HepG2 (cell line): ENCODE results near the gene GNA12. TPM values are rescaled to one million over a fixed set of nuclear protein-coding genes. Genes with fewer than 3 reads are reported as not detected.

Source experiments
- ATAC-seq: fragments of 200-7000 bp; cut with Tn5 transposase; 3 replicates; pipeline ENCODE4 v1.9.1; 2020; ENCODE audit warnings: mild to moderate bottlenecking, moderate library complexity
- BruUV-seq: library from RNA; stranded (reverse); fragments of 400-500 nt; replicated peaks from 2 replicates; lab custom pipeline; 2021; lab: Mats Ljungman, UMichigan
- CTCF ChIA-PET: fragments of 300-600 bp; formaldehyde crosslinking; extraction: SDS; loops from one replicate; lab custom pipeline; 2021; ENCODE audit warnings: low total read pairs, inconsistent platforms, low intra/inter-chr PET ratio; lab: Yijun Ruan, JAX
- POLR2A ChIA-PET: fragments of 350-600 bp; sonication (Branson Sonifier 250); formaldehyde crosslinking; loops from one replicate; lab custom pipeline; 2020; ENCODE audit warnings: antibody characterized with exemption, inconsistent platforms; lab: Yijun Ruan, JAX
- DNase-seq: peaks from one replicate; pipeline ENCODE4 v3.0.0-alpha.2; 2015; ENCODE audit warnings: low spot score
- FAIRE-seq: peaks from 3 replicates; lab custom pipeline; 2011; peaks lifted over from hg19 to GRCh38; lab: Jason Lieb, UNC
- H2AFZ ChIP-seq: one replicate; pipeline ENCODE4 v1.6.1; 2011; ENCODE audit warnings: low read length, inconsistent platforms
- H3K27ac ChIP-seq: fragments of 300-600 bp; 3 replicates; pipeline ENCODE4 v1.8.0; 2011; ENCODE audit warnings: mixed run types, mild to moderate bottlenecking, mixed read lengths, low read length, inconsistent platforms; ENCODE audit not compliant: insufficient read depth; ENCODE audit errors: extremely low read length
- H3K27me3 ChIP-seq, 2 experiments: fragments of 200-600 bp in 1 of 2; 2 replicates in 1 of 2; 3 replicates in 1 of 2; pipeline versions ENCODE4 v1.6.0 to v1.8.0; 2011; ENCODE audit warnings: low read length in 2 of 2, mild to moderate bottlenecking in 2 of 2, moderate library complexity in 2 of 2, inconsistent platforms in 1 of 2; ENCODE audit not compliant: insufficient read depth in 2 of 2, control insufficient read depth in 1 of 2
- H3K36me3 ChIP-seq, 2 experiments: fragments of 200-600 bp in 1 of 2; replicated peaks in 1 of 2; 2 replicates in 1 of 2; 3 replicates in 1 of 2; pipeline versions ENCODE4 v1.5.1 to v1.8.0; 2011; ENCODE audit warnings: low read length in 2 of 2, inconsistent platforms in 1 of 2; ENCODE audit not compliant: insufficient read depth in 2 of 2, control insufficient read depth in 1 of 2
- H3K4me1 ChIP-seq: 2 replicates; pipeline ENCODE4 v1.5.1; 2012; ENCODE audit warnings: low read length, inconsistent platforms; ENCODE audit not compliant: insufficient read depth
- H3K4me2 ChIP-seq: 2 replicates; pipeline ENCODE4 v1.6.0; 2011; ENCODE audit warnings: low read depth, low read length, inconsistent platforms
- H3K4me3 ChIP-seq, 3 experiments: fragments of 200-600 bp in 1 of 3; sonication (generic), shearing (Covaris generic) in 1 of 3; replicated peaks in 1 of 3; 2 replicates each; pipeline ENCODE4 v1.5.1; 2011 to 2016; ENCODE audit warnings: low read length in 3 of 3, inconsistent platforms in 2 of 3, low read depth in 2 of 3, mild to moderate bottlenecking in 2 of 3, control low read depth in 1 of 3, mixed read lengths in 1 of 3; ENCODE audit not compliant: insufficient read depth in 1 of 3
- H3K79me2 ChIP-seq: one replicate; pipeline ENCODE4 v1.6.1; 2011; ENCODE audit warnings: low read length, inconsistent platforms; ENCODE audit not compliant: insufficient read depth
- H3K9ac ChIP-seq: 2 replicates; pipeline ENCODE4 v1.6.0; 2011; ENCODE audit warnings: mild to moderate bottlenecking, low read depth, low read length, inconsistent platforms; ENCODE audit not compliant: insufficient read depth
- H3K9me3 ChIP-seq: 2 replicates; pipeline ENCODE4 v1.5.1; 2012; ENCODE audit warnings: mild to moderate bottlenecking, low read length
- H4K20me1 ChIP-seq: 2 replicates; pipeline ENCODE4 v1.6.0; 2011; ENCODE audit warnings: inconsistent platforms, mild to moderate bottlenecking, low read length, moderate library complexity; ENCODE audit not compliant: insufficient read depth
- CEBPB ChIP-seq: IDR thresholded peaks from 2 replicates; pipeline ENCODE4 v1.6.1; 2011; ENCODE audit warnings: low read depth, low read length, improper control_type of control experiment, borderline replicate concordance
- PHF5A ChIP-seq: IDR thresholded peaks from one replicate; pipeline ENCODE4 v1.6.1; 2018; ENCODE audit warnings: low read depth, missing genetic modification reagents; ENCODE audit not compliant: unreplicated experiment
- RAD21 ChIP-seq: fragments of 450-650 bp; formaldehyde crosslinking; IDR thresholded peaks from 2 replicates; pipeline ENCODE4 v1.5.0; 2020; ENCODE audit warnings: mild to moderate bottlenecking
- STAG1 ChIP-seq: sonication (generic); formaldehyde crosslinking; IDR thresholded peaks from 2 replicates; pipeline ENCODE4 v1.4.0; 2020; ENCODE audit warnings: missing genetic modification reagents
- TFAP4 ChIP-seq: sonication (generic); IDR thresholded peaks from 2 replicates; pipeline ENCODE4 v1.6.1; 2016; ENCODE audit warnings: low read depth, borderline replicate concordance
- ZNF326 ChIP-seq: sonication (generic); formaldehyde crosslinking; IDR thresholded peaks from 2 replicates; pipeline ENCODE4 v1.4.0; 2020; ENCODE audit warnings: missing genetic modification reagents, borderline replicate concordance
- ZNF382 ChIP-seq: sonication (generic); formaldehyde crosslinking; IDR thresholded peaks from 2 replicates; pipeline ENCODE4 v1.5.0; 2020; ENCODE audit warnings: missing genetic modification reagents, mild to moderate bottlenecking, borderline replicate concordance
- ZNF672 ChIP-seq: sonication (generic); formaldehyde crosslinking; IDR thresholded peaks from 2 replicates; pipeline ENCODE4 v1.8.1; 2022; ENCODE audit warnings: missing genetic modification reagents
- ZNF75D ChIP-seq: sonication (generic); formaldehyde crosslinking; IDR thresholded peaks from 2 replicates; pipeline ENCODE4 v1.8.1; 2023; ENCODE audit warnings: missing genetic modification reagents, mild to moderate bottlenecking, borderline replicate concordance
- WGBS: methylation state at CpG from one replicate; pipeline ENCODE4 v1.1.6; 2017; ENCODE audit warnings: low lambda C conversion rate; 5-methylcytosine and 5-hydroxymethylcytosine counted together
- in situ Hi-C: cut with HindIII; loops from 2 replicates; pipeline ENCODE4 v1.10.0; 2017; ENCODE audit warnings: low pct_unique_long_range_greater_than_20kb; ENCODE audit not compliant: extremely low pct_ligation_motif_present
- intact Hi-C: fragments of 100-400 bp; cut with micrococcal nuclease; formaldehyde crosslinking; loops from one replicate; pipeline ENCODE4 v1.10.0; 2022; ENCODE audit not compliant: unreplicated experiment
- polyA plus RNA-seq, 8 experiments: library from polyadenylated mRNA; depleted of rRNA in 3 of 8; stranded (reverse) in 7 of 8; unstranded in 1 of 8; fragments of >200 nt; fragmentation: Illumina TruSeq in 4 of 8; extraction: Trizol in 4 of 8; gene quantifications; 2 replicates each; pipeline versions ENCODE4 v1.2.1 to v1.2.3, GENCODE V29; 2011 to 2016; ENCODE audit warnings: low read depth in 4 of 8, missing spikeins in 1 of 8, mixed read lengths in 1 of 8; ENCODE audit not compliant: insufficient read depth in 1 of 8
- total RNA-seq, 5 experiments: library from RNA; depleted of rRNA; stranded (reverse); fragments of >200 nt; fragmentation: Illumina TruSeq; extraction: Trizol; gene quantifications; 2 replicates each; pipeline ENCODE4 v1.2.3, GENCODE V29; 2016; ENCODE audit warnings: low read depth in 1 of 5

GNA12 gene
- total and polyA plus RNA-seq, 2 of the 13 experiments (the other 11 are each of a cell fraction or from before 2014, with no cell fraction given) = 16.2 to 50.9 TPM

GRCh38 chr7:2707481-2707880, 136.6 kb downstream of the GNA12 start (continued):
- no peak for TF ChIP-seq PHF5A (CRISPR knock-in tag)
- peak; percentile 26; the same call in 1 of the 2 replicates for TF ChIP-seq CEBPB
- TF ChIP-seq ZNF75D (CRISPR knock-in tag) = no peak
- no peak for TF ChIP-seq ZNF326
- TF ChIP-seq STAG1 = peak; percentile 48
- no peak for TF ChIP-seq ZNF672 (CRISPR knock-in tag)
- no peak for TF ChIP-seq ZNF382

- Histone ChIP-seq H3K27me3 (peaks cover 8 to 30% of the 10 kb centered on the region in 2 experiments; a peak in 4 of 5 replicates), H3K9ac (no peak overlapping the region), H2AFZ (no peak overlapping the region), H3K9me3 (no peaks in the 10 kb centered on the region), H3K79me2 (no peaks in the 10 kb centered on the region), H3K4me2 (no peak overlapping the region), H3K4me3 (no peak overlapping the region), H3K4me1 (peaks cover 28% of the 10 kb centered on the region), H4K20me1 (no peaks in the 10 kb centered on the region; the same call in 1 of the 2 replicates), H3K36me3 (no peaks in the 10 kb centered on the region), H3K27ac (no peak overlapping the region)
- TF ChIP-seq TFAP4 = peak; percentile 59; the same call in 1 of the 2 replicates
- TF ChIP-seq RAD21 (CRISPR knock-in tag) = no peak
- WGBS = 6% methylated on average over 6 of the region's 6 CpGs
- no peak for ATAC-seq
- intact Hi-C loops = no loop called here
- POLR2A ChIA-PET = no interaction called here
- in situ Hi-C loops = loop anchor here (5.0 kb wide), 1 partner anchor 39 kb away; no protein-coding TSS in a partner anchor
- BruUV-seq = no TSS peak
- FAIRE-seq = no peak
- CTCF ChIA-PET = interaction anchor here (1.0 kb wide), 1 partner anchor 36 kb away, joined by 3 read pairs; no protein-coding TSS in a partner anchor
- no peak for DNase-seq
These were observed 137.4 kb downstream of the GNA12 start for GRCh38 chr7:2706685-2707126.
